ENCODE measurements around the gene HMX3.

The HMX3 gene

GRCh38 chr10:123144697-123145541 lies 9.1 kb downstream of the HMX3 start:
- peaks cover 0 to 31% (median 12%) of the 10 kb centered on the region in 11 experiments; a peak in 12 of 22 replicates for H3K9me3 ChIP-seq (replicated peaks in 1 of 11)
- H3K27ac ChIP-seq: no peak overlapping the region
- no peak overlapping the region for H3K9ac ChIP-seq
- peaks cover 100% of the 10 kb centered on the region in 11 experiments for H3K27me3 ChIP-seq
- H4K20me1 ChIP-seq: peaks cover 0 to 100% (median 73%) of the 10 kb centered on the region in 11 experiments; a peak in 20 of 22 replicates
- 0 out of 20 replicates have a peak overlapping the region, but pooled peaks of 1 of the 10 experiments have one; percentile 13 for H3K4me3 ChIP-seq
- H3K4me1 ChIP-seq: peaks cover 40 to 63% (median 55%) of the 10 kb centered on the region in 10 experiments
- TF ChIP-seq Cebpa-rat (IDR thresholded peaks at IDR 0.05): no peak
- H3K36me3 ChIP-seq: no peaks in the 10 kb centered on the region
- peak overlapping the region in 5 of 11 experiments; percentile 9 to 99 (median 17); a peak in 7 of 22 replicates for H3K4me2 ChIP-seq

DNA sequence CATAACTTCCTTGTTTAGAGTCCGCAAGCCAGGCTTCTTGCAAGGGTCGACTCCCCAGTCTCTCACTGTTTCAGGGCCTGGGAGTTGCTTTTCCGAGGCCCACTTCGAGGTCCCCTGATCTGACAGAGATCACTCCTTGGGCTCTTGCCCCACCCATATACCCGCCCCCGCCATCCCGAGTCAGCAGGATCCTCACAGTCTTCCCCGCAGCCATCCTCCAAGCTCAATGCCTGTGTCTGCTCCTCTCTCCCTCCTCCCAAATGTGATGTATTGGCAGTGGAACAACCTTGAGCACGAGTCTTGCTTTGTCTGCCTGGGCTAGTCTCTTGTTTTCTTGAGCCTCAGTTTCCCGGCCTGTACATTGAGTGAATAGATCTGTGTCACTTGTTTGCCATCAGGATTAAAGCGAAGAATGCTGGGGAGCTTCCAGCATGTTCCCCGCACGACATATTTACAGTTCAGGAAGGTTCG lies 9.8 kb downstream of the HMX3 start:
- H3K4me2 ChIP-seq: peak overlapping the region in 9 of 11 experiments; percentile 18 to 99 (median 39); a peak in 10 of 22 replicates
- H3K9me3 ChIP-seq (replicated peaks in 1 of 11): peaks cover 0 to 31% (median 12%) of the 10 kb centered on the region in 11 experiments; a peak in 12 of 22 replicates
- no peaks in the 10 kb centered on the region for H3K36me3 ChIP-seq
- peak overlapping the region in 5 of 10 experiments; percentile 22 to 45 (median 37); a peak in 3 of 20 replicates for H3K4me3 ChIP-seq
- H3K27me3 ChIP-seq: peaks cover 100% of the 10 kb centered on the region in 11 experiments
- H3K4me1 ChIP-seq: peaks cover 42 to 63% (median 54%) of the 10 kb centered on the region in 10 experiments
- TF ChIP-seq Cebpa-rat (IDR thresholded peaks at IDR 0.05): no peak
- H4K20me1 ChIP-seq: peaks cover 0 to 100% (median 73%) of the 10 kb centered on the region in 11 experiments; a peak in 19 of 22 replicates
- no peak overlapping the region for H3K9ac ChIP-seq
- no peak overlapping the region for H3K27ac ChIP-seq

DNA sequence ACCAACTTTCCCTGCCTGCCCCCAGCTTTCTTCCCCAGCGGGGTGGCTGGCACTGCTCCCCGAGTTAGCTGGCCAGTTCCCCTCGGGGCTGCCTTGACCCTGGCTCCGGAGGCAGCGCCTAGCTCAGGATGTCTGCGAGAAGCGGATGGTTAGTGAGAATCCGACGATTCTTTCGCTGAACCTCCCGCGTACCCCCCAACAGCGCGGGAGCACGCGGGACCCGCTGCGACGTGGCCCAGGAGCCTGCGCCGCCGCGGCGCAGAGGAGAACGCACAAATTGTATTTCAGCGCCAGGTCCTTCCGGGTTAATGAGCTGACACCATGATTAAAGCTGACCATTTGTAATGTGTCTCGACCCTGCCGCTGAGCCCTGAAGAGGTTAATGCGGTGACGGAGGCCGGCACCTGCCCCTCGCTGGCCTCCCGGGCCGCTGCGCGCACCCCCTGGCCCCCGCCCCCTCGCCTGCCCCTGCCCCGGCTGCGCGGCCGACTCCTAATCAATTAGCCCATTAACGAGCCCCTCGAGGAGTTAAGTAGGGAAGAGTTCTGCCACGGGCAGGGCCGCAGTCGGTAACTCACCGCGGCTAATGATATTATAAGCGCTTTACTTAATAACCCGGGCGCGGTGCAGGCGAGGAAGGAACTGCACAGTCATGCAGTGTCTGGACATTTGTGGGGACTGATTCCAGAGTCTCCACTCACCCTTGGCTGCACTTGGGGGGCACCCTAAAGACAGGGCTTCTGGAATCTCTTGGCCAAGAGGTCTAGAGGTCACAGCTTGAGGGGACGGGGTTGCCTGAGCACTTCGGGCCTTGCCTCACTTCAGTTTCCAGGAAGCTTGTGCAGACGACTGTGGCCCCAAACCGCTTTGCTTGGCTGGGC lies 10.5 kb downstream of the HMX3 start:
- Histone ChIP-seq H3K4me3 (peak overlapping the region in 5 of 10 experiments; percentile 22 to 45 (median 37); a peak in 5 of 20 replicates), H3K4me1 (peaks cover 49 to 69% (median 60%) of the 10 kb centered on the region in 10 experiments), H4K20me1 (peaks cover 0 to 100% (median 73%) of the 10 kb centered on the region in 11 experiments; a peak in 19 of 22 replicates), H3K4me2 (peak overlapping the region in 10 of 11 experiments; percentile 18 to 99 (median 42); a peak in 15 of 22 replicates), H3K9me3 (replicated peaks in 1 of 11) (peaks cover 0 to 28% (median 12%) of the 10 kb centered on the region in 11 experiments; a peak in 12 of 22 replicates), H3K27me3 (peaks cover 100% of the 10 kb centered on the region in 11 experiments), H3K9ac (no peak overlapping the region), H3K27ac (no peak overlapping the region; a peak in 1 of 22 replicates), H3K36me3 (no peaks in the 10 kb centered on the region)
- TF ChIP-seq Cebpa-rat (IDR thresholded peaks at IDR 0.05): no peak

- TF ChIP-seq Cebpa-rat (IDR thresholded peaks at IDR 0.05): no peak
- Histone ChIP-seq H3K36me3 (no peaks in the 10 kb centered on the region), H3K4me3 (peak overlapping the region in 9 of 10 experiments; percentile 37 to 62 (median 45); a peak in 8 of 20 replicates), H3K27me3 (peaks cover 100% of the 10 kb centered on the region in 11 experiments), H3K27ac (no peak overlapping the region; a peak in 1 of 22 replicates), H3K9me3 (replicated peaks in 1 of 11) (peaks cover 0 to 23% (median 12%) of the 10 kb centered on the region in 11 experiments; a peak in 12 of 22 replicates), H4K20me1 (peaks cover 0 to 96% (median 74%) of the 10 kb centered on the region in 11 experiments; a peak in 19 of 22 replicates), H3K4me1 (peaks cover 53 to 73% (median 65%) of the 10 kb centered on the region in 10 experiments), H3K9ac (no peak overlapping the region), H3K4me2 (peak overlapping the region; percentile 65 to 99 (median 82))
Measured at GRCh38 chr10:123146894-123147634, 11.3 kb downstream of the HMX3 start.

DNA sequence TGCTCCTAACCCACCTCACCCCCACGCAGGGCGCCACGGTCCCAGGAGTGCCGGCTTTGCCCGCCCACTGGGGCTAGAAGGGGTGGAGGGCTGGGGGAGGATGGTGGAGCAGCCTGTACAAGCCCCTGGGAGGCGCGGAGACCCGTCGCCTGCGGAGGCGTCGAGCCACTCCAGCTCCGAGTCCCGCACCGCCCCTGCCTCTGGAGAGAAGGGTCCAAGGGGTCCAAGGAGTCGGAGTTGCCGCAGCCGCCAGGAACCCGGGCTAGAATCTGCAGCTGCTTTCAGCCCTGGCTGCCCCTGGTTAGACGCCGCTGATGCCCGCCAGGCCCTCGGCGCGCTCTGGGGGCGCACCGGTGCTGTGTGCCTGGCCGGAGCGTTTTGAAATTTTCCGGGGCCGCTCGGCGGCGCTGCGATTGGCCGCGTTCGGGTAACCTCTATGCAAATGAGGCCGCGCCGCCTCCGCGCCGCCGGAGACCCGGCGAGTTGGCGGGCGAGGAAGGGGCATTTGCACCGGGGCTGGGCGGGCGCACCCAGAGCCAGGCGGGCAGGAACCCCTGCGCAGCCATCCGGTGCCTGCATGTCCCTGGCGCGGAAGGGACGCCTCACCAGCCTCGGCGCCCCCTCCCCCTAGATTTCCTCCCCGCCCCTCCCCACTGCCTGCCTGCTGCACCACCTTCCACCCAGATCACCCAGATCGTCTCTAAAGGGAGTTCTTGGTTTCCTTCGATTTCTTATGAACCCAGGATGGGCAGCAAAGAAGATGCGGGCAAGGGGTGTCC lies 12.1 kb downstream of the HMX3 start, which contains the start of gene HMX2:
HMX2 (plus strand) TSS at position 502 of the 779 bp plus-strand sequence; CDS start at position 745, 243 bp downstream.
- Histone ChIP-seq H3K27me3 (peaks cover 100% of the 10 kb centered on the region in 11 experiments), H3K36me3 (no peaks in the 10 kb centered on the region), H4K20me1 (peaks cover 0 to 89% (median 74%) of the 10 kb centered on the region in 11 experiments; a peak in 19 of 22 replicates), H3K4me1 (peaks cover 53 to 71% (median 65%) of the 10 kb centered on the region in 10 experiments), H3K4me2 (peak within 1 kb of the TSS; percentile 65 to 99 (median 82)), H3K4me3 (peak within 1 kb of the TSS; percentile 40 to 62 (median 46)), H3K27ac (no peak within 1 kb of the TSS; a peak in 1 of 22 replicates), H3K9ac (peak within 1 kb of the TSS in 2 of 11 experiments; percentile 7 to 34; a peak in 2 of 22 replicates), H3K9me3 (replicated peaks in 1 of 11) (peaks cover 0 to 16% (median 9%) of the 10 kb centered on the region in 11 experiments; a peak in 11 of 22 replicates)
- TF ChIP-seq Cebpa-rat (IDR thresholded peaks at IDR 0.05): no peak

GRCh38 chr10:123148414-123149161 lies 12.8 kb downstream of the HMX3 start:
- Histone ChIP-seq H3K4me2 (peak overlapping the region; percentile 65 to 99 (median 82)), H4K20me1 (peaks cover 0 to 81% (median 70%) of the 10 kb centered on the region in 11 experiments; a peak in 19 of 22 replicates), H3K27me3 (peaks cover 100% of the 10 kb centered on the region in 11 experiments), H3K4me3 (peak overlapping the region; percentile 40 to 62 (median 46); a peak in 19 of 20 replicates), H3K36me3 (no peaks in the 10 kb centered on the region), H3K27ac (no peak overlapping the region), H3K4me1 (peaks cover 53 to 68% (median 66%) of the 10 kb centered on the region in 10 experiments), H3K9me3 (replicated peaks in 1 of 11) (peaks cover 0 to 8% (median 1%) of the 10 kb centered on the region in 11 experiments; a peak in 9 of 22 replicates), H3K9ac (peak overlapping the region in 2 of 11 experiments; percentile 7 to 34; a peak in 2 of 22 replicates)
- no peak for TF ChIP-seq Cebpa-rat (IDR thresholded peaks at IDR 0.05)

All from BLaER1 treated with 17β-estradiol and CSF1 and Interleukin-3, amounts not matched to agents 10 nM and 100 nM (cell line).